Lower leg skin (tissue), 3 donors: Measurements from ENCODE around the gene CCDC110.

ENCODE experiments used
- POLR2A ChIP-seq, 2 donors: fragments of 450-650 bp; IDR thresholded peaks; one replicate each; pipeline ENCODE4 v1.6.1; 2016 to 2017; ENCODE audit warnings: antibody characterized with exemption in 2 of 2, mild to moderate bottlenecking in 1 of 2, moderate library complexity in 1 of 2
- TF ChIP-seq, protein P1 (sequence below), 3 donors: fragments of 450-650 bp; IDR thresholded peaks; one replicate each; pipeline ENCODE4 v1.5.1; 2016; ENCODE audit warnings: antibody characterized with exemption in 3 of 3, mild to moderate bottlenecking in 3 of 3, moderate library complexity in 2 of 3

DNA sequence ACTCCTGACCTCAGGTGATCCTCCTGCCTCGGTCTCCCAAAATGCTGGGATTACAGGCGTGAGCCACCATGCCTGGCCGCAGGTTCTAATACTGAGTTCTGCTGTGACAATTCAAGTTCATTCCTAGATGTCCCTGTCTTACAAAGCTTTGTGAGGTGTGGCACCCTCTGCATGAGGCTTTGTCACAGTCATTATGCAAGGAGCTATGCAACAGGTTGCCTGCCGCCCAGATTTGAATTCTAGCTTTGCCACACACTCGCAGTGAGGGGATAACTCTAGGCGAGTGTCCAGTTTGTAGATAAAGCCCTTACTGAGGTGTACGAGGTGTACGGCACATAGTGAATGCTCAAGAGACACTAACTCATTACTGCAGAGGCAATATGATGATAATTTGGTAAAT, 3.5 kb downstream of the CCDC110 start:
- TF ChIP-seq, protein P1, sequence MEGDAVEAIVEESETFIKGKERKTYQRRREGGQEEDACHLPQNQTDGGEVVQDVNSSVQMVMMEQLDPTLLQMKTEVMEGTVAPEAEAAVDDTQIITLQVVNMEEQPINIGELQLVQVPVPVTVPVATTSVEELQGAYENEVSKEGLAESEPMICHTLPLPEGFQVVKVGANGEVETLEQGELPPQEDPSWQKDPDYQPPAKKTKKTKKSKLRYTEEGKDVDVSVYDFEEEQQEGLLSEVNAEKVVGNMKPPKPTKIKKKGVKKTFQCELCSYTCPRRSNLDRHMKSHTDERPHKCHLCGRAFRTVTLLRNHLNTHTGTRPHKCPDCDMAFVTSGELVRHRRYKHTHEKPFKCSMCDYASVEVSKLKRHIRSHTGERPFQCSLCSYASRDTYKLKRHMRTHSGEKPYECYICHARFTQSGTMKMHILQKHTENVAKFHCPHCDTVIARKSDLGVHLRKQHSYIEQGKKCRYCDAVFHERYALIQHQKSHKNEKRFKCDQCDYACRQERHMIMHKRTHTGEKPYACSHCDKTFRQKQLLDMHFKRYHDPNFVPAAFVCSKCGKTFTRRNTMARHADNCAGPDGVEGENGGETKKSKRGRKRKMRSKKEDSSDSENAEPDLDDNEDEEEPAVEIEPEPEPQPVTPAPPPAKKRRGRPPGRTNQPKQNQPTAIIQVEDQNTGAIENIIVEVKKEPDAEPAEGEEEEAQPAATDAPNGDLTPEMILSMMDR (IDR thresholded peaks at IDR 0.05) = no peak
- no peak for TF ChIP-seq POLR2A (IDR thresholded peaks at IDR 0.05)
